Upper lobe of left lung (tissue), 4 donors: ENCODE measurements around the gene RIC8A.

ENCODE experiments used
- CTCF ChIP-seq, 6 experiments: fragments of 450-650 bp in 4 of 6; fragments of 200-600 bp in 2 of 6; sonication (generic) in 2 of 6; IDR thresholded peaks; one replicate each; pipeline ENCODE4 v1.5.1; 2016 to 2019; ENCODE audit warnings: antibody characterized with exemption in 6 of 6
- POLR2A ChIP-seq, 4 donors: fragments of 450-650 bp; IDR thresholded peaks; one replicate each; pipeline ENCODE4 v1.5.1; 2016 to 2017; ENCODE audit warnings: antibody characterized with exemption in 4 of 4, mild to moderate bottlenecking in 2 of 4
- POLR2AphosphoS5 ChIP-seq, 2 donors: sonication (generic); formaldehyde crosslinking; IDR thresholded peaks; one replicate each; pipeline ENCODE4 v1.5.1; 2017; ENCODE audit warnings: antibody characterized with exemption in 2 of 2

DNA sequence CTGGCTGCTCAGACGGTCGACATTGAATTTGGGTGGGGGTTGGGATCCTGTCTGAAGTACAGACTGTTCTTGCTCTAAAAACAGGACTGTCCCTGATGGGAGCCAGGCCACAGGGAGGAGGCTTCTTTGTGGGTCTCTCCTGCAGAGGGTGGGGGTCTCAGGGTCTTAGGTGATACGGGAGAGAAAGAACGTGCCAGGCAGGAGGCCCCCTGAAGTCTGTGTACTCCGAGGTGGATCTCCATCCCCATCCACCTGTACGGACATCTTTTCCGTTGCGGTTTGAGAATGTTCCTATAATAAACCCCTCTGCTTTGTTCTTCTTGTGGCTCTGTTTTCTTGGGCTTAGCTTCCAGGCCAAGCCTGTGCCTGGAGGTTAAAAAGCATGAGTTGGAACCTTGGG, 45.2 kb downstream of the RIC8A start:
- TF ChIP-seq CTCF (IDR thresholded peaks at IDR 0.05) (no peak), POLR2AphosphoS5 (IDR thresholded peaks at IDR 0.05) (no peak), POLR2A (IDR thresholded peaks at IDR 0.05) (no peak)
